OCI-LY1 (cell line): ENCODE measurements around the gene BNIP5.

ENCODE experiments used
- H2AFZ ChIP-seq: fragments of 200-600 bp; sonication (generic), shearing (Covaris generic); 2 replicates; pipeline ENCODE4 v1.6.0; 2014; ENCODE audit warnings: antibody characterized with exemption, mild to moderate bottlenecking, low read length
- H3F3A ChIP-seq: fragments of 200-600 bp; sonication (generic), shearing (Covaris generic); 2 replicates; pipeline ENCODE4 v1.6.0; 2014; ENCODE audit warnings: mild to moderate bottlenecking, antibody characterized with exemption, low read length, moderate library complexity; ENCODE audit not compliant: insufficient read depth
- H3K27ac ChIP-seq: fragments of 200-600 bp; sonication (generic); 2 replicates; pipeline ENCODE4 v1.5.1; 2014; ENCODE audit warnings: low read length, mixed run types, mild to moderate bottlenecking, low read depth; ENCODE audit not compliant: poor library complexity, severe bottlenecking
- H3K27me3 ChIP-seq: fragments of 200-600 bp; sonication (generic); 2 replicates; pipeline ENCODE4 v1.6.0; 2014; ENCODE audit warnings: antibody characterized with exemption, mild to moderate bottlenecking, low read length, moderate library complexity; ENCODE audit not compliant: insufficient read depth
- H3K36me3 ChIP-seq: fragments of 200-600 bp; sonication (generic); 2 replicates; pipeline ENCODE4 v1.6.1; 2014; ENCODE audit warnings: mild to moderate bottlenecking, antibody characterized with exemption, low read length, moderate library complexity, mixed read lengths; ENCODE audit not compliant: insufficient read depth
- H3K4me1 ChIP-seq: fragments of 200-600 bp; sonication (generic); 2 replicates; pipeline ENCODE4 v1.5.1; 2014; ENCODE audit warnings: mild to moderate bottlenecking, low read length, moderate library complexity; ENCODE audit not compliant: insufficient read depth, severe bottlenecking
- H3K4me2 ChIP-seq: fragments of 200-600 bp; sonication (generic), shearing (Covaris generic); 2 replicates; pipeline ENCODE4 v1.6.1; 2014; ENCODE audit warnings: low read length
- H3K4me3 ChIP-seq: fragments of 200-600 bp; sonication (generic); 2 replicates; pipeline ENCODE4 v1.5.1; 2014; ENCODE audit warnings: low read length, low read depth, mild to moderate bottlenecking, mixed read lengths; ENCODE audit not compliant: poor library complexity, severe bottlenecking
- H3K79me2 ChIP-seq: fragments of 200-600 bp; shearing (Covaris generic); 2 replicates; pipeline ENCODE4 v1.6.1; 2016; ENCODE audit warnings: mixed run types, low read length, mixed read lengths; ENCODE audit not compliant: insufficient read depth
- H3K9ac ChIP-seq: fragments of 200-600 bp; sonication (generic), shearing (Covaris generic); 2 replicates; pipeline ENCODE4 v1.6.1; 2014; ENCODE audit warnings: mild to moderate bottlenecking, low read length, mixed read lengths
- H3K9me2 ChIP-seq: fragments of 200-600 bp; sonication (generic), shearing (Covaris generic); 2 replicates; pipeline ENCODE4 v1.6.1; 2014; ENCODE audit warnings: low read depth, mild to moderate bottlenecking, low read length, mixed read lengths
- H3K9me3 ChIP-seq: fragments of 200-600 bp; shearing (Covaris generic); 2 replicates; pipeline ENCODE4 v1.6.1; 2014; ENCODE audit warnings: low read length, mixed read lengths
- H4K20me1 ChIP-seq: fragments of 200-600 bp; sonication (generic), shearing (Covaris generic); 2 replicates; pipeline ENCODE4 v1.6.0; 2016; ENCODE audit warnings: mild to moderate bottlenecking, low read length; ENCODE audit not compliant: insufficient read depth
- CTCF ChIP-seq: fragments of 200-600 bp; sonication (generic), shearing (Covaris generic); IDR thresholded peaks from 2 replicates; pipeline ENCODE4 v1.5.1; 2017; ENCODE audit warnings: mild to moderate bottlenecking, antibody characterized with exemption, low read length, moderate library complexity, mixed read lengths
- EZH2 ChIP-seq: fragments of 200-600 bp; sonication (generic), shearing (Covaris generic); IDR thresholded peaks from 2 replicates; pipeline ENCODE4 v1.8.0; 2017; ENCODE audit warnings: borderline replicate concordance, mixed run types, mild to moderate bottlenecking, antibody characterized with exemption, low read length, moderate library complexity, mixed read lengths

Gene BNIP5

GRCh38 chr6:36326356-36326995 lies 10.2 kb downstream of the BNIP5 start:
- Histone ChIP-seq H3K79me2 (no peaks in the 10 kb centered on the region), H3K27ac (no peak overlapping the region), H3K9ac (no peak overlapping the region), H3K9me2 (no peaks in the 10 kb centered on the region), H2AFZ (no peak overlapping the region), H3K4me3 (no peak overlapping the region), H3K4me2 (no peak overlapping the region), H3F3A (no peaks in the 10 kb centered on the region), H3K36me3 (no peaks in the 10 kb centered on the region), H3K4me1 (no peaks in the 10 kb centered on the region), H3K27me3 (peaks cover 18% of the 10 kb centered on the region), H4K20me1 (no peaks in the 10 kb centered on the region), H3K9me3 (no peaks in the 10 kb centered on the region)
- no peak for TF ChIP-seq EZH2
- TF ChIP-seq CTCF = no peak

- no peaks in the 10 kb centered on the region for H3F3A ChIP-seq
- H3K27ac ChIP-seq = no peak overlapping the region
- TF ChIP-seq EZH2 = no peak
- no peak for TF ChIP-seq CTCF
- H3K4me3 ChIP-seq = no peak overlapping the region
- H2AFZ ChIP-seq = no peak overlapping the region
- H3K9me2 ChIP-seq = no peaks in the 10 kb centered on the region
- H4K20me1 ChIP-seq = no peaks in the 10 kb centered on the region
- no peaks in the 10 kb centered on the region for H3K9me3 ChIP-seq
- no peaks in the 10 kb centered on the region for H3K79me2 ChIP-seq
- H3K9ac ChIP-seq = no peak overlapping the region
- H3K36me3 ChIP-seq = no peaks in the 10 kb centered on the region
- H3K4me2 ChIP-seq = no peak overlapping the region
- no peaks in the 10 kb centered on the region for H3K4me1 ChIP-seq
- 0 out of 2 replicates have a peak, but pooled peaks cover 14% of the 10 kb centered on the region for H3K27me3 ChIP-seq
These were observed 12.0 kb downstream of the BNIP5 start for GRCh38 chr6:36324715-36325114.

- TF ChIP-seq EZH2 (no peak), CTCF (no peak)
- H3K9me2 ChIP-seq = no peaks in the 10 kb centered on the region
- H4K20me1 ChIP-seq = no peaks in the 10 kb centered on the region
- H3K9ac ChIP-seq = no peak overlapping the region
- no peak overlapping the region for H3K4me2 ChIP-seq
- H3F3A ChIP-seq = no peaks in the 10 kb centered on the region
- no peak overlapping the region for H2AFZ ChIP-seq
- no peaks in the 10 kb centered on the region for H3K36me3 ChIP-seq
- no peaks in the 10 kb centered on the region for H3K79me2 ChIP-seq
- H3K27ac ChIP-seq = no peak overlapping the region
- no peaks in the 10 kb centered on the region for H3K4me1 ChIP-seq
- H3K27me3 ChIP-seq = 0 out of 2 replicates have a peak, but pooled peaks cover 14% of the 10 kb centered on the region
- H3K4me3 ChIP-seq = no peak overlapping the region
- no peaks in the 10 kb centered on the region for H3K9me3 ChIP-seq
These were observed 12.5 kb downstream of the BNIP5 start for GRCh38 chr6:36324191-36324590.
